HG03060 (cell line): Measurements from ENCODE around the gene MAP3K20.
"Not testable (repeated sequence)": the region's sequence is repeated elsewhere in the genome, so short reads cannot be mapped to it uniquely, and the experiment has no call there.

Experiments
- ATAC-seq: cut with Tn5 transposase; IDR thresholded peaks from one replicate; pipeline ENCODE4 v1.9.1; 2021; ENCODE audit warnings: low read depth, moderate number of reproducible peaks; ENCODE audit not compliant: unreplicated experiment

The MAP3K20 gene

GRCh38 chr2:173191601-173192000 is 116.0 kb downstream of the MAP3K20 start:
- no peak for ATAC-seq

GRCh38 chr2:173192071-173192470 is 116.4 kb downstream of the MAP3K20 start:
- ATAC-seq = no peak

GRCh38 chr2:173193925-173194324 is 118.3 kb downstream of the MAP3K20 start:
- no peak for ATAC-seq

- no peak for ATAC-seq
Measured at GRCh38 chr2:173195100-173195499, 119.5 kb downstream of the MAP3K20 start.

GRCh38 chr2:173196080-173196479 is 120.4 kb downstream of the MAP3K20 start:
- no peak for ATAC-seq

- ATAC-seq = no peak
Measured at GRCh38 chr2:173196638-173197037, 121.0 kb downstream of the MAP3K20 start.

- no peak for ATAC-seq
Measured at GRCh38 chr2:173198327-173198726, 122.7 kb downstream of the MAP3K20 start.

GRCh38 chr2:173199294-173199693 is 123.6 kb downstream of the MAP3K20 start:
- no peak for ATAC-seq

- ATAC-seq = no peak
Measured at GRCh38 chr2:173202570-173202969, 126.9 kb downstream of the MAP3K20 start.

GRCh38 chr2:173204316-173204715 is 128.7 kb downstream of the MAP3K20 start:
- no peak for ATAC-seq

GRCh38 chr2:173205375-173205774 is 129.7 kb downstream of the MAP3K20 start:
- no peak for ATAC-seq

GRCh38 chr2:173207124-173207523 is 131.5 kb downstream of the MAP3K20 start:
- not testable (repeated sequence) for ATAC-seq

GRCh38 chr2:173210270-173211196 is 134.9 kb downstream of the MAP3K20 start:
- no peak for ATAC-seq

GRCh38 chr2:173213181-173213580 is 137.5 kb downstream of the MAP3K20 start:
- no peak for ATAC-seq

GRCh38 chr2:173214213-173214612 is 138.6 kb downstream of the MAP3K20 start:
- ATAC-seq = no peak

GRCh38 chr2:173215316-173215715 is 139.7 kb downstream of the MAP3K20 start:
- no peak for ATAC-seq

- no peak for ATAC-seq
Measured at GRCh38 chr2:173216051-173216450, 140.4 kb downstream of the MAP3K20 start.

- ATAC-seq = no peak
Measured at GRCh38 chr2:173216668-173217067, 141.0 kb downstream of the MAP3K20 start.

- ATAC-seq = no peak
Measured at GRCh38 chr2:173217116-173217840, 141.6 kb downstream of the MAP3K20 start.

GRCh38 chr2:173218326-173219056 is 142.8 kb downstream of the MAP3K20 start:
- ATAC-seq = no peak

GRCh38 chr2:173221132-173221695 is 145.6 kb downstream of the MAP3K20 start:
- no peak for ATAC-seq
